HG02759 (cell line): ENCODE measurements around the gene GHITM.
A peak's percentile ranks its signal among the peaks of the same experiment; 100 is the strongest.
"Not testable (repeated sequence)": the region's sequence is repeated elsewhere in the genome, so short reads cannot be mapped to it uniquely, and the experiment has no call there.

Source experiments
- ATAC-seq: cut with Tn5 transposase; IDR thresholded peaks from one replicate; pipeline ENCODE4 v1.9.1; 2021; ENCODE audit warnings: mild to moderate bottlenecking, moderate library complexity; ENCODE audit not compliant: unreplicated experiment

Gene GHITM

DNA sequence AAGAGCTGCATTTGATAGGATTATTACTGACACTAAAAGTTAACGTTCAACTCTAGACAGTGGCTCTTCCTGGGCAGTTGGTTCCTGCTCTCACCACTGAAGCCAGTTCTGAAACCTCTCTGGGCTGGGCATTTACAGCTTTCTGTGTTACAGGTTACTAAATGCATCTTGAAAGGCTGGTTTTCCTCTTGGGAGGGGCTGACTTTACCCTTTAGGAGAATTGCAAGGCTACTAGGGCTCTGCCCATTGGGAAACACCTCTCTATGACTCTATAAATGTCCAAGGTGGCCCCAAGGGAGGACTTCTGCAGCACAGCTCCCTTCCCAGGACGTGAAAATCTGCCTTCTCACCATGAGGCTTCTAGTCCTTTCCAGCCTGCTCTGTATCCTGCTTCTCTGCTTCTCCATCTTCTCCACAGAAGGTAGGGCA, 34.2 kb downstream of the GHITM start, which contains the start of gene GPR15LG:
Gene GPR15LG, plus strand, starts transcription at position 301 of the 429 bp plus-strand sequence. Its CDS starts 51 bp downstream, at position 352.
- ATAC-seq, result no peak

DNA sequence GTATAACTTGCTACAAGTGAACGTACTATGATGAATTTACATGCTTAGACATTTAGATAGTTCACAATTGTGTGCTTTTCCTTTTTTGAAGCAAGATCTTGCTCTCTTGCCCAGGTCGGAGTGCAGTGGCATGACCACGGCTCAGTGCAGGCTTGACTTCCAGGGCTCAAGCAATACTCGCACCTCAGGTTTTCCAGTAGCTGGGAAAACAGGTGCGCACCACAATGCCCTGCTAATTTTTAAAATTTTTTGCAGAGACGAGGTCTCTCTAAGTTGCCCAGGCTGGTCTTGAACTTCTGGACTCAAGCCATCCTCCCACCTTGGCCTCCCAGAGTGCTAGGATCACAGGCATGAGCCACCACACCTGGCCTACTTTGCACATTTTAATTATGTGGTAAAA, 36.1 kb downstream of the GHITM start:
- ATAC-seq, result no peak

DNA sequence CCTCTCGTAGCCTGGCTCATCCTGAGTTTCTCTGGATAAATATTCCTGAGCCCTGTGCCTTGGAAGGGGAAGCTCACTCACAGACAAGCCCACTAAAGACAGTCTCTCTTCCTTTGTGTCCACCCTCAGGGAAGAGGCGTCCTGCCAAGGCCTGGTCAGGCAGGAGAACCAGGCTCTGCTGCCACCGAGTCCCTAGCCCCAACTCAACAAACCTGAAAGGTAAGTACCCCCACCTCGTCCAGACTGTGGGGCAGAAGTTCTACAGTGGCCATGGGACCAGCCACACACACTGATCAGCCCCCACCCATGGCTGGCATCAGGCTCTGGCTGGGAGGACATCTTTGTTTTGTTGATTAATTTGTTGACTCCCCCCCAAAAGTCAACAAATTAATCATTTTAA, 37.0 kb downstream of the GHITM start:
- no peak for ATAC-seq

DNA sequence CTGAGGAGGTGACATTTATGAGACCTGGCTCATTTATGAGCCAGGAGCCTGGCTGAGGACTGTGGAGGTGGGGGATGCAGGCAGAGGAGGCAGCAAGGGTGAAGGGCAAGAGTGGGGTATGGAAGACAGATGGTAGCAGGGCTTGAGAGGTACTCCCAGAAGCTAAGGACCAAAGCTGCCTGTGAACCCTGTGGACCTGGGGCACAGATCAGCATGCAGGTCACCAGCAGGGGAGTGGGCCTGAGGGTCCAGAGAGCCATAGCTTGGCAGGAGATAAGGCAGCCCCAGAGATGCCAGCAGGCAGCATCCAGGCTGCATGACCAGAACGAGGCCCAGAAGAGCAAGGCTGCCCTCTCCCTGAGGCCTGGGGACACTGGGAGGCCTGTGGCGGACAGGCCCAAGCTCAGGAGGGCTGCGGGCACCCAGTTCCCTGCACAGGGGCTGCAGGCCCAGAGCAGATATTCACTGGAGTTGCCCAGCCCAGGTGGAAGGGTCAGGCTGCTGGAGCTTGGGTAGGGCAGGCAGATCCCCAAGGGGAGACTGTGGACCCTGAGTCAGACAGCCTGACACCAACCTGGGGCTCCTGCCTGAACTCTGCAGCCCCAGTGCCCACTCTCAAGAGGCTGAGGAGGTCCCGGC, 37.6 kb downstream of the GHITM start:
- no peak for ATAC-seq

DNA sequence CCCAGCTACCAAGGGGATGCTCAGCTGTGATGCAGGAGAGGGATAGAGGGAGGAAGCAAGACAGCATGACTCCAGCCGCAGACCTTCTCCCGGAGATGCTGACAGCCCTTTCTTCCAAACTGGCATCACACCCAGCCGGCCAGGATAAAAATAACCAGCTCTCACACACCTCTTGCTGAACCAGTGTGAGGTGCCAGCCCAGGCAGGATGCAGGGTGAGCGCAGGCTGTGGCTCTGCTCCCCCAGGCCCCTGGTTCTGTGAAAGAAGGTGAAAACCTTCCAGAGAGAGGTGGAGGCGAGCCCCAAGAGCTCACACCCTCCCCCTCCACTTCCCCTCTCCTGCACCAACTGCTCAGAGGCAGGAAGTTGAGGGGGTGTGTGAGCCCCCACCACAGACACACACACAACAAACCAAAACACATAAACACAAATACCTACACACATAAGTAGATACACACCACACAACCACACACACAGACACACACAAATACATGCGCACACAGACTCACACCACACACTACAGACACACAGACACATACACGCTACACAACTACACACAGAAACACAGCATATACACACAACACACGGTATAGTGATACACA, 38.3 kb downstream of the GHITM start:
- ATAC-seq, result peak; percentile 38

DNA sequence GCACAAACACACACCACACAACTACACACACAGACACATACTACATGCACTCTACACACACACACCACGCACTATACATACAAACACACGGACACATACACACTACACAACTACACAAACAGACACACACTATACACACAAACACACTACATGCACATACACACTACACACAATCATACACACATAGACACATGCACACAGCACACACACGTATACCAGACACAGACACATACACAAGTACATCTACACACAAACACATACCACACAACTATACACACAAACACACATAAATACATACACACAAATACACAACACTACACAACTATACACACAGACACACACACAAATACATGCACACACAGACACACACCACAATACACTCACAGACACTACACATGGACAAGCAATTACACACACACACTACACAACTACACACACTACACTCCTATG, 38.9 kb downstream of the GHITM start:
- no peak for ATAC-seq

DNA sequence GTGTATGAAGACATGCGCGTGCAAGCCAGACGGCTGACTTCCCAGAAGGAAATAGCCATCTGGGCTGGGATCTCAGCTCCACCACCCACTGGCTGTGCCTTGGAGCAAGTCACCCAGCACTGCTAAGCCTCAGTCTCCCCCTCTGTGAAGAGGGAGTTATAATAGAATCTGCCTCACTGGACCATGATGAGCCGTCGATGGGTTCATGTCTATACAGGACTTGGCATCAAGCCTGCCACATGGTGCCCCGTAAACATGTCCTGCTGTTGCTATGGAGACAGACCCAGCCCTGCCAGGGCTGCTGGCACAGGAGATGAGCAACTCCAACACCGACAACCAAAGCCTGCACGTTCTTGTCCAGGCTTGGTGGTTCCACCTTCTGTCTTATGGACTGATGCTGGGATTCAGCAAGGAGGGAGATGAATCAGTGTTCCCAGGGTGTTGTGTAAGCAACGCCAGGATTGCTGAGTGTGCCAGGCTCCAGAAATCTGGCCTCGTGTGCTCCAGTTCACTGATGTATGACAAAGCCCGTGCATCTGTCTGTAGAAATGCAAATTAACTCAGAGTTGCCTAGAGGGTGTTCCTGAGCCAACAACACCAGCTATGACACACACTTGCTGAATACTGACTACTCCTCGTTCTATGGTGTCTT, 39.9 kb downstream of the GHITM start:
- peak; percentile 90 for ATAC-seq

DNA sequence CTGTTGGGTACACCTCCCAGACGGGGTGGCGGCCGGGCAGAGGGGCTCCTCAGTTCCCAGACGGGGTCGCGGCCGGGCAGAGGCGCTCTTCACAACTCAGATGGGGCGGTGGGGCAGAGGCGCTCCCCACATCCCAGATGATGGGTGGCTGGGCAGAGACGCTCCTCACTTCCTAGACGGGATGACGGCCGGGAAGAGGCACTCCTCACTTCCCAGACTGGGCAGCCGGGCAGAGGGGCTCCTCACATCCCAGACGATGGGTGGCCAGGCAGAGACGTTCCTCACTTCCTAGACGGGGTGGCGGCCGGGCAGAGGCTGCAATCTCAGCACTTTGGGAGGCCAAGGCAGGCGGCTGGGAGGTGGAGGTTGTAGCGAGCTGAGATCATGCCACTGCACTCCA, 41.1 kb downstream of the GHITM start:
- ATAC-seq, result not testable (repeated sequence)

DNA sequence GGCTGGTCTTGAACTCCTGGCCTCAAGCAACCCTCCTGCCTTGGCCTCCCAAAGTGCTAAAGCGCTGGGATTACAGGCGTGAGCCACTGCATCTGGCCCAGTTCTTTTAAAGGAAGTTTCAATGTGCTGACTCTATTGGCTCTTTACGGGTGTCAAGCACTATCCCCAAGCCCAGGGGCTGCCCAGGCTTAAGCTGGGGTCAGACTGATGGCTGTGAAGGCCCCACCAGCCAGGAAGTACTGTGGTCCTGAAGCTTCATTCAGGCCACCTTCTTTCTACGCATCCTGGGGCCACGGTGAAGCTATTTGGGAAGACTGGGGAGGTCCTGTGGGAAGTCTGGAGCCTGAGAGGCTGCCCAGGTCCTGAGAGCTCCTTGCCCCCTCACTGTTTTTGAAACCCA, 42.3 kb downstream of the GHITM start:
- no peak for ATAC-seq

DNA sequence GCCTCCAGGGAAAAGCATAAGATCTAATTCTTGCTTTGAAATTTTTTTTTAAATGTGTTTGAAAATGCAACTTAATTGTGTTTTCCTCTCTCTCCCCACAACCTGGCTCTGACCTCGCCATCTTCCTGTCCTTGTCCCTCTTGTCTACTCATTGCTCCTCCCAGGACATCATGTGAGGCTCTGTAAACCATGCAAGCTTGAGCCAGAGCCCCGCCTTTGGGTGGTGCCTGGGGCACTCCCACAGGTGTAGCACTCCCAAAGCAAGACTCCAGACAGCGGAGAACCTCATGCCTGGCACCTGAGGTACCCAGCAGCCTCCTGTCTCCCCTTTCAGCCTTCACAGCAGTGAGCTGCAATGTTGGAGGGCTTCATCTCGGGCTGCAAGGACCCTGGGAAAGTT, 45.2 kb downstream of the GHITM start:
- ATAC-seq, result no peak

DNA sequence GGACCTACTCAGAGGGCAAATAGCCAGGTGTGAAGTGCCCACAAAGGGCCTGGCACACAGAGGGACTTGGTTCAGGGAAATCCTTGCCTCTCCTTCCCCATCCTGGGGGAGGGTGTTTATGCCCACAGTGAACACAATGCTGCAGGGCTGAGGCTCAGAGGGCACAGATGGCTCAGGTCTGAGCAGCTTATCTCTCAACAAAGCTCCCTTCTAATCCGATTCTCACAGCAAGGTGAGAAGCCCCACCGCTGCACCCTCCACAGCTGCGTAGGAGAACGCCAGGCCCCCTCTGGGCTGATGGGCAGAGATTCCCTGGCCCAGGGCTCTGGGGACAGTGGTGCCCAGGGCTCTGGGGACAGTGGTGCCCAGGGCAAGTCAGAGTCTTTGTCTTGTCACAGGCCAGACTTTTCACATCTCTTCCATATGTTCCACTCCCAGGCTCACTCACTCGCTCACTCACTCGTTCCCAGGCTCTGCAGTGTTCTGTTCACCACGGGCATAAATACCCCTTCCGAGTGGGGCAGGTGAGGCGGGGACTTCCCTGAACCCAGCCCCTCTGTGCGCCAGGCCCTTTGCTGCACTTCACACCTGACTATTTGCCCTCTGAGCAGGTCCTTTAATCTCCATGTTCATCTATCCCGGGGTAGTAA, 46.3 kb downstream of the GHITM start:
- ATAC-seq, result no peak

DNA sequence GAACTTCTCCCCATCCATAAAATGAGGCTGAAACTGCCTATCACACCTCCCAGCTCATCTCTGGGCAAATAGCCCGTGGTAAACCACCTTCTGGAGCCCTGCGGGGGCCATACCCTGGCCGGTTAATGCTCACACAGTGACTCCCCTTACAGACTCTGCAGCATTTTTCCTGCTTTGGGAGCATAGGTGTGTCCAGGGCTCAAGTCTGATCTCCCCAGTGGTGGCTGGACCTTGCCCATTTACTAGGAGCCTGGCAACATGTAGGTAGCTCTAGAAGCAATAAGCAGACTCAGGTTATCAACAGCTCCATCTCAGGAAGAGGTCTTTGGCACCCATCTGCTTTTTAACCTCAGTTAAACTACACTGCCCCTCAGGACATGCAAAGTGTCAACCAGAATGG, 49.5 kb downstream of the GHITM start:
- ATAC-seq, result no peak

DNA sequence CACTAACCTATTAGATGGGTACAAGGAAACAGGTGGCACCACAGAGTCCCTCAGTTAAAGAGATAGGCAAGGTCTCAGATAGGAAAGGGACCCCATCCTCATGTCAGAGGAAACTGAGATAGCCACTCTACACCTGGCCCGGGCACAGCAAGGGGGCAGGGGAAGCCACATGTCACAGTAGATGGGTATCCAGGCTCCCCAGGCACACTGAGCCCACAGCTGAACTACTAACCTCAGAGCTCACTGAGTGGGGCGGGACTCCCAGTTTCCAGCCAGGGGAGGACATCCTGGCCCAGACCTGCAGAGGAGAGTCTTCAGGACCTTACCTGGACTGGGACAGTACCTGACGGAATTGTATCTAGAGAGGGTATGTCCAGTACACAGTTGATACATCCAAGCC, 51.3 kb downstream of the GHITM start:
- ATAC-seq, result no peak

DNA sequence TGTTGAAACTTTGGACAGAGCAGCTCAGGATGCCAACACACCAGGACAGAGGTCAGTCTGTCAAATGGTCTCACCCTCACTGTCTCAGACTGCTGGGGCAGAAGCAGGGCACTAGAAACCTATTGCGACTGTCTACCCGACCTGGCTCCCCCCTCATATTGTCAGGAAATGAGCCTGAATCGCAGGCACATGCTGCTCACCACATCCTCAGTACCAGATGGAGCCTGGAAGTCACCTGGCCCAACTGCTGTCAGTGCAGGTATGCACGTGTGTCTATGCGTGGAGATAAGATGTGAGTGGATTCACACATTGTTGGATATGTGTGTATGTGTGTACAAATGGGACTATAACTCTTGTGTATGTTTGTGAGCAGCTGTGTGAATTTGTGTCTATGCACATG, 51.8 kb downstream of the GHITM start:
- ATAC-seq, result no peak

DNA sequence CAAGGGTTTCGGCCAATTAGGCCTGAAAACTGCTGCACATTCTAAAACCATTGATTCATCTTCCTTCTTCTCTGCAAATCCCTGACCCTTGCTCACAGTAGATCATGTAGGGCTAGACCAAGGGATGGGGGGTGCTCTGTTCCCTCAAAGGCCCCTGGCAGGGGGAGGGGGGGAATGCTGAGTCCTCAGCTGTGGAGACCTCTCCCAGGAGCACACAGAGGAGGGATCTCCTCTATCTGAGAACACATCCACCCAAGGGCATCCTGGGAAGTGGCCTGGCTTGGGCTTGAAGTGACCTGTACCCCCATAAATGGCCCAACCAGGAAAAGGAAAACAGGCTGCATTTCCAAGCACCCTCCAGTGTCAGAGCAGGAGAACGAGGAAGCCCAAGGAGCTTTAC, 54.0 kb downstream of the GHITM start:
- no peak for ATAC-seq

DNA sequence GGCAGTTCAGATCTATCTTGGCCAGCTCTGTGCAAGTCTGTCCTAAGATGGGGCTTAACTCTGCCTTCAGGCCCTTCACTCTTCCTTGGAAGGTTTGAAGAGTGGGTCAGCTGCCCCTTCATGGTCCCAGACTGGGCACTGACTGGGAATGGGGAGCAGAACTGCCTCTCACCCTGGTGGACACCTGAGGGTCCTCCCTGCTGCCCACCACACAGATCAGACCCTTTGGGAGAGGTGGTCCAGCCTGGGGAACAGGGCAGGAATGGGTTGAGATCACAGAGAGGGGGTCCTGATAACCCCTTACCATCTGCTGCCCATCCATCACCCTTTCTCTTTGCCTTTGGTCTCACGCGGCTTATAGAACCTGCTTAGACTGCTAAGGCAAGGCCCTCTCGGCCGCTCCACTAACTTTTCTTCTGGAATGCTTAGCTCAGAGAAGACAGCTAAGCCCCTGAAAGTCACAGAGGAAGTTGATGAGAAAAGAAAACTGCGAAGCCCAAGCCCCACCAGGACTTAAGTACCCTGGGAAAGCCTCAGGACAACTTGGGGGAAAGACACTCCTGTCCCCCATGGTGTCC, 54.6 kb downstream of the GHITM start:
- ATAC-seq, result peak; percentile 14

DNA sequence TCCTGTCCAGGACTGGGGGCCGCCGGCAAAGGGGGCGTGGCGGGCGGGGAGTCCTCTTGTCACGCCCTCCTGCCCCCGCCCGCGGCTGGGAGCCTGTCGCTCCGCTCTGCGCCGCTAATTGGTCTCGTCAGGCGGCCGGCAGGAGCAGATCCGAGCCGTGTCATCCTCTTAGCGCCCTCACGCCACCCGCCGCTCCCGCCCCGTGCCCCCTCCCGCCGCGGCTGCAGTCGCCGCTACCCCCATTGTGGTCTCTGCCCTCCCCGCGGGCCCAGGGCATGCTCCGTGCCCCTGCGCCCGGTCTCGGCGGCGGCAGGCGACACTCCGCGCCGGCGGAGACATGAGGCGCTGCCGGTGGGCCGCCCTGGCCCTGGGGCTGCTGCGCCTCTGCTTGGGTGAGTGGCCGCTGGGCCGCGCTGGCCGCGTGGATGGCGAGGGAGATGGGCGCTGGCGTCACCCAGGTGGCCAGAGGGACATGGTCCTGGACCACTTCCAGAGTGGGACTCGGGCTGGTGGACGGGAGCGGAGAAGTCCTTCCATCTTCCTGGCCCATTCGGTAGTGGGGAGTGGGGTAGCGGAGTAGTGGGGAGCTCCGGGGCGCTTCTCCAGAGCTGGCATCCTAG, 55.2 kb downstream of the GHITM start, which contains the start of gene CDHR1:
Gene CDHR1, plus strand, starts transcription at position 114 of the 620 bp plus-strand sequence. Its CDS starts 224 bp downstream, at position 338.
- ATAC-seq, result peak; percentile 82

DNA sequence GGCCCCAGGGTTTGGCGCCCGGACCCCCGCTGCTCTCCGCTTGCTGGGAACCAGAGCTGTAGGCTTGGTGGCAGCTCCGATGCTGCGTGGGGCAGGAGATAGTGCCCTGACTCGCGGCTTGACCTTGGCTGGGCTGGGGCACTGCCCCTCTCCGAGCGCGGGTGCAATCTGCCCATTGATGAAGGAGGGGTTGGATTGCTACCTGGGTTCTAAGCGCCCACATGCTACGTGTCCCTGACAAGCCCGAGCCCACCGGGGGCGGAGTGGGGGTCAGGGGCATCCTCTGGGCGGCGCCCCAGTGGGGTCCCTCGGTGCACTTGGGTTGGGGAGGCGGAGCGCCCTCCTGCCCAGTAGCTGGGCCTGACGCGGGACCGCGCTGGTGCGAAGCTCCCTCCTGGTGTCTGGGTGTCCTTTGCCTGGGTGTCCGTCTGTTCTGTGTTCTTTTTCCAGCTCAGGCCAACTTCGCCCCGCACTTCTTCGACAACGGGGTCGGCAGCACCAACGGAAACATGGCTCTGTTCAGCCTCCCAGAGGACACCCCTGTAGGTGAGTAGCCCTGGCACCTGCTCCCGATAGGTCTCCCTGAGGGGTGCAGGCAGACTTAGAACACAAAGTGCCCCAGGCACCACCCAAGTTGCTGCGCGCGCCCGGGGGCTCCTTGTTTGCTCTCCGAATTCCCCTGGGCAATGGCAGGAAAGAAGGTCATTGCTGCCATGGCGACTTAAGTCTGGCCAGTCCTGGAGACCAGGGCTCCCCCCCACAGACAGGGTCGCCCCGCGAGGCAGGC, 55.9 kb downstream of the GHITM start:
- ATAC-seq, result no peak

DNA sequence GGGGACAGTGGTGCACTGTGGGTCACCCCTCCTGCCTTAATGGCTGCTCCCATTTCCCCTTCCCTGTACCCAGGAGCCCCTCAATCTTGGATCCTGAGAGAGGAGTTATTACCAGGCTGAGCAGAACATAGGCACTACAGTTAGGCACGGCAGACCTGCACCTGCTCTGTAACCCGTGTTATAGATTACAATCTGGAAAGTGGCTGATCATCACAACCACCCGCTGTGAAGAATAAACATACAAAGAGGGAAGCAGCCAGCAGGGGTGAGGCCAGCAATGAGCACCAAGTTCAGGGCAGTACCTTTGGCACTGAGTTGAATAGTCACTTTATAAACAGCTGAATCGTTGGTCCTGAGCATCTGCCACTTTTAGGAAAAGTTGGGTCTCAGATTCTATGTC, 56.8 kb downstream of the GHITM start:
- no peak for ATAC-seq

DNA sequence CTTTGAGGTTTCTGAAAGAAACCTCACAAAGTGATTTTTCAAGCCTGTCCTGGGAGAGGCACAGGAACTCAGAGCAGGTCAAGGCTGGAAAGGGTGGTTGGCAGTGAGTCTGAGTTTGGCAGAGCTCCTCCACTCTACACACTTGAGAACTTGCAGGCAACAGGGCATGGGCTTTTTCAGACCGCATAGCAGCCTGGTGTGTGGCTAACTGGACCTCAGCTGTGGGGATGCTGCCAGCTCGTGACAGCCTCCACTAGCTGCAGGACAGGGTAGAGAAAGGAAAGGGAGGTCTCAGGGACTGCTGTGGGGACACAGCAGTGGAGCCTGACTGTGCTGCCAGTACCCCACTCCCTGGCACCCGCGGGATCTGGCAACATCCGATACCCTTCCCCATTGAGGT, 57.6 kb downstream of the GHITM start:
- no peak for ATAC-seq
